ENCODE results near the gene TUT1. TPM values are rescaled to one million over a fixed set of nuclear protein-coding genes. Genes with fewer than 3 reads are reported as not detected.

The TUT1 gene
- total RNA-seq, 1 donor from 2014 or later: 17.6 TPM

DNA sequence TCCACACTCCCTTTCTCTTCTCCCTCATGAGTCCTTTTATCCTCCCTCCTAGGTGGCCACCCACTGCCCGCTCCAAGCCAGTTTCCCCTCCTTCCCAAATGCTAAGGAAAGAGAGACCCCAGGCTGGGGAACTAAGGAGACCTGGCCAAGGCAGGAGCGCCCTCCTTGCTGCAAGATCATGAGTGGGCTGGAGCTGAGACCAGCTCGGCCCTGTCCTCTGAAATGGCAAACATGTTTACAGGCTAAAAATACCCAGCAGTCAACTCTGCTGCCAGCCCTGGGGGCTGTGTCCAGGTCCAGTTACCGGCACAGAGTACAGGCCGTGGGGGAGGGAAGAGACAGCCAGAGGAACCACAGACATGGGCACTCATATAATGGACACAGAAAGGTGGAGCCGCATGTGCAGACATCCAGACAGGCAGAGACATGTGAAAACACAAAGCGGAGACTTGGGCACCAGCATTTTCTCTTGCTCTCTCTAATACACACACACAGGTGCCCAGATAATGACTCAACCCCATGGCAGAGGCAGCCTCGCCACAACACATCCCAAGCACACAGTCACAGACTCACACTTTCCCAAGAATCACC lies 43.5 kb downstream of the TUT1 start:
- Histone ChIP-seq H3K36me3 (no peaks in the 10 kb centered on the region), H3K9me3 (no peaks in the 10 kb centered on the region), H3K27ac (peak overlapping the region; percentile 99), H3K27me3 (no peaks in the 10 kb centered on the region), H3K4me1 (peaks cover 69% of the 10 kb centered on the region), H3K4me3 (peak overlapping the region; percentile 85)
- ATAC-seq (no peak), DNase-seq (no peak)
- intact Hi-C loops (cut with DNase I): no loop called here
- TF ChIP-seq, protein P1, sequence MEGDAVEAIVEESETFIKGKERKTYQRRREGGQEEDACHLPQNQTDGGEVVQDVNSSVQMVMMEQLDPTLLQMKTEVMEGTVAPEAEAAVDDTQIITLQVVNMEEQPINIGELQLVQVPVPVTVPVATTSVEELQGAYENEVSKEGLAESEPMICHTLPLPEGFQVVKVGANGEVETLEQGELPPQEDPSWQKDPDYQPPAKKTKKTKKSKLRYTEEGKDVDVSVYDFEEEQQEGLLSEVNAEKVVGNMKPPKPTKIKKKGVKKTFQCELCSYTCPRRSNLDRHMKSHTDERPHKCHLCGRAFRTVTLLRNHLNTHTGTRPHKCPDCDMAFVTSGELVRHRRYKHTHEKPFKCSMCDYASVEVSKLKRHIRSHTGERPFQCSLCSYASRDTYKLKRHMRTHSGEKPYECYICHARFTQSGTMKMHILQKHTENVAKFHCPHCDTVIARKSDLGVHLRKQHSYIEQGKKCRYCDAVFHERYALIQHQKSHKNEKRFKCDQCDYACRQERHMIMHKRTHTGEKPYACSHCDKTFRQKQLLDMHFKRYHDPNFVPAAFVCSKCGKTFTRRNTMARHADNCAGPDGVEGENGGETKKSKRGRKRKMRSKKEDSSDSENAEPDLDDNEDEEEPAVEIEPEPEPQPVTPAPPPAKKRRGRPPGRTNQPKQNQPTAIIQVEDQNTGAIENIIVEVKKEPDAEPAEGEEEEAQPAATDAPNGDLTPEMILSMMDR (IDR thresholded peaks at IDR 0.05): no peak

DNA sequence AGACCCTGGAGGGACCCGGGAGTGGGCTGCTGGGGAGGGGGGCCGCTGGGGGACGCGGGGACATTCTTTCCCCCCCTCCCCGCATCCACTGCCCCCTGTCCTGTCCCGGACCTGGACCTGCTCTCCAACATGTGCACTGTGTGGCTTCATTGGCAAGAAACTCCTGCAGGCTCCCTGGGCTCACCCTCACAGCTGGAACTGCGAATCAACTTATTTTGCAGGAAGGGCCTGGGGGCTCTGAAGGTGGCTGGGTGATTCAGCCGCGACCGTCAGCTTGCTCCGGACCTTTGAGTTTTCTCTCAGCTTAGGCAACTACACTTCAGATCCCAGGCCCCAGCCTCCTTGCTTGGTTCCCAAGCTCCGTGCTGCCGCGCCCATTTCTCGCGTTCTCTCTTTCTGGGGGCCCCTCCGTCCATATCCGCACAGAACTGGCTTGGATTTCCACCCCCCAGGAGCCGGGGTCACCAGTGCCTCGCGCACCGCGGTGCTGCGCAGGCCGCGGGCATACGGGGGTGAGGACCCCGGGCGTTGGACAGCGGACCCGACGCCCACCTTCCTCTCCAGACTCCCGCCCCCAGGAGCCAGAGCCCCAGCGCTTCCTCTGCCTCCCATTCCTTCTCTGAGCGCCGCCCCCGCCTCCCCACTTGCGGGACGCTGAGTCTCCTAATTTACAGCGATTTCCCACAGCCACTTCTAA lies 44.2 kb downstream of the TUT1 start:
- ATAC-seq: no peak
- peaks cover 69% of the 10 kb centered on the region for H3K4me1 ChIP-seq
- intact Hi-C loops (cut with DNase I): no loop called here

DNA sequence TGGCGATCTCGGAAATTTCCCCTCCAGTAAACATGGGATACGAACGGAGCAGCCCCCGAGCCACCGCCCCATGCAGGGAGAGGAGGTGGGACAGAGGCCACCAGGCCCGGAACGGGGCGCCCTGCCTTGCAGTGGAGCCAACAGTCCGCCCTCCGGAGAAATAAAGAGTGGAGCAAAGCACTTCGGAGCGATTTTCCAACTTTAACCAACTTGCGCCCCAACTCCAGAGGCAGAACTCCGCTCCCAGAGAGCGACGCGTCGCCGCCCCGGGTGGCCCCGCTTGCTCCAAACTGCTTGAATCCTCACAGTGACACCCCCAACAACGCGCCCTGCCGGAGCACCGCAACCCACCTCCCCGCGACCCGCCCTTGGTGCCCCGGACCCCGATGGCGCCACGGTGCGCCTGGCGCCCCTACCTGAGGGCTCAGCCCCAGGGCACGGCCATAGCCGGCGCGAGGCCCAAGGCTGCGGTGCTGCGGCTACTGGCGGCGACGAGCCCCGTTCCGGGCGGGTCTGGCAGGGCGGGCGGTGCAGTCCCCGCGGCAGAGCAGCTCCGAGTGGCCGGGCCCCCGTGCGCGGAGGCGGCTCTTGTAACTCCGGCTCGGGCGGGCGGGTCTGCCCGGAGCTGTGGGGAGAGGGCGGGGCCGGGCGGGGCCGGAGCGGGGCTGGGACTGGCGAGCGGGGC lies 44.9 kb downstream of the TUT1 start, which contains the start of gene AHNAK:
AHNAK (minus strand) TSS at position 563 of the 685 bp plus-strand sequence. CDS start 10,708 bp downstream, outside the sequence.
- TF ChIP-seq, protein P1 (IDR thresholded peaks at IDR 0.05): no peak
- intact Hi-C loops (cut with DNase I): no loop called here
- ATAC-seq: peak; percentile 73
- H3K27me3 ChIP-seq: no peaks in the 10 kb centered on the region
- H3K4me3 ChIP-seq: peak within 1 kb of the TSS; percentile 85
- peak within 1 kb of the TSS; percentile 99 for H3K27ac ChIP-seq
- peaks cover 69% of the 10 kb centered on the region for H3K4me1 ChIP-seq
- H3K36me3 ChIP-seq: no peaks in the 10 kb centered on the region
- H3K9me3 ChIP-seq: no peaks in the 10 kb centered on the region
- DNase-seq: peak; percentile 93

More for the DNA sequence above, 44.2 kb downstream of the TUT1 start:
- Histone ChIP-seq H3K36me3 (no peaks in the 10 kb centered on the region), H3K27ac (peak overlapping the region; percentile 99), H3K27me3 (no peaks in the 10 kb centered on the region), H3K9me3 (no peaks in the 10 kb centered on the region), H3K4me3 (peak overlapping the region; percentile 85)
- no peak for DNase-seq
- TF ChIP-seq, protein P1 (IDR thresholded peaks at IDR 0.05): no peak

DNA sequence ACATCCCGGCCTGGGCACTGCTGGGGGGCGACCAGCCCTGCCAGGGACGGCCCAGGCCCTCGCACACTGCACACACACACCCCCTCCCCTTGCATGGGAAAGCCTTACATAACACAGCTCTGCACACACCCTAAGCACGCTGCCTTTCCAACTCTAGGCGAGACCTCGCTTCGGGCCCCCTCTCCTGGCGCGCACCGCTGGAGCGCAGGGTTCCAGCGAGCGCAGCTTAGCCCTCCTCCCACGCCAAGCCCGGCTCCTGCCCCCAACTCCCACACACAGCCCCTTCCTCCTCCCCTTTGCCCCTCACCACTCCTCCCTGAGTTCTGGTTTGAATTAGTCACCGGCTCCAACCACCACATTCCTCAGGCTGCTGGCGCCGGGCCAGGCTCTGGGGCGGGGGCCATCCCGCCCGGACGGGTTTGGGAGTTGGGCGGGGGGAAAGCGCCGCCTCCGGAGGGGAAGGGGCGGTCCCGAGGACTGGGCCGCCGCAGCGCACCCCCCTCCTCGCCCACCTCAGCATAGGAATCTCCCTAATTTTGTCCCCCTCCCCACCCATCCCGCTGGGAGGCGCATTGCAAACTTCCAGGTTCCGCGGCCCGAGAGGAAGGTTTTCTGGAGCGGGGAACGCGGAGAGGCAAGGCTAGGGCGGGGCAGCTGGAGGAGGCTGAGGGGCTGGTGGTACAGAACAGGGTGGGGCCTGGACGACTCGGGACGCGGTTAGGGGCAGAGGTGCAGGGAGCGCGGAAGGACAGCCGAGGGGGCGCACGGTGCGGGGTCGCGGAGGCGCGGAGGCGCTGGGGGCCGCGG lies 45.7 kb downstream of the TUT1 start:
- H3K4me1 ChIP-seq: peaks cover 72% of the 10 kb centered on the region

More for the DNA sequence above, 45.7 kb downstream of the TUT1 start:
- DNase-seq (peak; percentile 95), ATAC-seq (peak; percentile 60)
- Histone ChIP-seq H3K27me3 (no peaks in the 10 kb centered on the region), H3K27ac (peak overlapping the region; percentile 99), H3K36me3 (no peaks in the 10 kb centered on the region), H3K9me3 (no peaks in the 10 kb centered on the region), H3K4me3 (peak overlapping the region; percentile 85)
- TF ChIP-seq, protein P1 (IDR thresholded peaks at IDR 0.05): no peak
- intact Hi-C loops (cut with DNase I): no loop called here
